Stimulated activated CD8-positive, alpha-beta memory T cell treated with anti-CD3 and anti-CD28 coated beads, Interleukin-7, amount 100 ng/mL, for 24 hours (primary cell): Measurements from ENCODE around the gene TSPYL4.

ENCODE experiments used
- DNase-seq: peaks from one replicate; pipeline ENCODE4 v3.0.0-alpha.2; 2020; ENCODE audit warnings: low read depth

TSPYL4 gene

DNA sequence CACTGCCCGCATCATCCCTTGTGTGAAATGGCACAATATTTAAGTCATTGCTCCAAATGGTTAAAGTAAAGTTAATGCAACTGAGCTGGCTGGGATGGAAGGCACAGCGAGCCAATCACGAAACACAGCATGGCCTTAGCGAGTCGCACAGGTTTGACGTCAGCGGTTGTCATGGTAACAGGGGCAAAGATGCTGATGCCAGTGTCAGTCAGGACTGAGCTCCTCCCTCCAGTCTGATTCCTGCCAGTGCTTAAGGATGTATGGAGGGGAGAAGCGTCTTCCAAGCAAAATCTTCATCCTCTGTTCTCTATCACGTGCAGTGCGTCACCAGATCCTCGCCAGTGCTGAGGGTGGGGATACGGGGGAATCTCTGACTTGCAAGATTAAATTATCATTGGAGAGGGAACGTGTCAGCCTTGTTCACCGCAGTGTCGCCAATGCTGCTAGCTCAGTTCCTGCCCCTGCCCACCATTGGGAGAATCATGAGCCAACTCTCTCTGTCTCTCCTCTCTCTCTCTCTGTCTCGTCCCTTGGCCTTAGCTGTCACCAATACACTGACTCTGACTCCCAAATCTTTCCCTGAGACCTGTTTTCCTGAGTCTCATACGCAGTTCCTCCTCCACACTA lies 24.5 kb downstream of the TSPYL4 start:
- no peak for DNase-seq

DNA sequence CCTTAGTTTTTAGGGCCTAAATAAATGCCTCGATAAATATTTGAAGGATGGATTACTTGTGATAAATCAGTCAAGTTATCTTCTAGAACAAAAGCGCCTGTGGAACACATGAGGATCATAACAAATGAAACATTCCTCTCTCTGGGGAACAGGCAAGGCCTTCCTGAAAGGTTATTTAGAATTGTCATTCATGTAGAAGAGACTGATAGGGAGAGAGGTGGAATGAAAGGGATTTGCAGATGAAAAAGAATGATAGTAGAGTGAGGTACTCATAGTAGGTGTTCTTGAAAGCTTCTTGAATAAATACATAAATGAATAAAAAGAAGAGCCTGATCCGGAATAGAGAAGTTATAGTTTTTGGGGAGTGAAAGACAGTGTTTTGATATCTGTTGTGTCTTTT lies 30.5 kb downstream of the TSPYL4 start:
- DNase-seq, result no peak

DNA sequence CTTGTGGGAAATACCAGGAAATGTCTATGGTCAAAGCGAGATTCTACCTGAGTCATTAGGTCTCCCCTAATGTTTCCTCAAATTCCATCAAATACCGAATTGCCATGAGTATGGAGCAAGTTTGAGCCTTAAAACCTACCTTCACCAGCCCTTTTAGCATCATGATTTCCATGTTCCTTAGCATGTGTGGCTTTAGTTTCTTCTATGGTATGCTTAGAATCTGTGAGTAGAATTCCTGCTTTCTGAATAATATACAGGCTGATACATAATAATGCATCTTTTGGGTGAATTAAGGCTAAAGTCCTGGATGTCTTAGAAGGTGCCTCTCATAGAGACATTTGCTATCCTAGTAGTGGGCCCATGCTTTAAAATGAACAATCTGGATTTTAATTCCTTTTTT lies 32.0 kb downstream of the TSPYL4 start:
- DNase-seq, result no peak

DNA sequence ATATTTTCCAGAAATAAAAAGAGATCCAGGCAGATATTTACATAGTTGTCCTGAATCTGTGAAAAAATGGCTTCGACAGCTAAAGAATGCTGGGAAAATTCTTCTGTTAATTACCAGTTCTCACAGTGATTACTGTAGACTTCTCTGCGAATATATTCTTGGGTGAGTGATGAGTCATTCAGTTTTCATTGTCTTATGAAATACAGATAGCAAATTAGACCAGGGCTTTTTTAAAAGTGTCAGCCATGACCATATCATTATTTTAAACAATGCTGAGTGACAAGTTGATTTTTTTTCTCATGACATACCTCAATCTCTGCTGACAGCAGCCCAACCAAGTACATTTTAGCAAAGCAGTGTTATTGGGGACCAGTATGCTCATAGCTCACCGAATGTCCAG lies 32.8 kb downstream of the TSPYL4 start:
- no peak for DNase-seq

DNA sequence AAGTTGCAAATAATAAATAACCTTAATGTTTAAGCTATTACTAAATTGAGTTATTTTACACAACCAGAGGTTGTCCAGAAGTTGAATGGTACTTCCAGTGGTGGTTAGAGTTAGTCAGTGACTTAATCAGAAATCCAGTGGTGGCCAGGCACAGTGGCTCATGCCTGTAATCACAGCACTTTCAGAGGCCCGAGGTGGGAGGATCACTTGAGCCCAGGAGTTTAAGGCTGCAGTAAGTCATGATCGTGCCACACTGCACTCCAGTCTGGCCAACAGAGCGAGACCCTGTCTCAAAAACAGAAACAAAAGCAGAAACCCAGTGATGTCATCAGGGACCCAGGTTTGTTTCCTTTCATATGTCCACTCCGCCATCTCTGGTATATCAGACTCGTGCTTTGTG lies 35.0 kb downstream of the TSPYL4 start:
- DNase-seq, result no peak

DNA sequence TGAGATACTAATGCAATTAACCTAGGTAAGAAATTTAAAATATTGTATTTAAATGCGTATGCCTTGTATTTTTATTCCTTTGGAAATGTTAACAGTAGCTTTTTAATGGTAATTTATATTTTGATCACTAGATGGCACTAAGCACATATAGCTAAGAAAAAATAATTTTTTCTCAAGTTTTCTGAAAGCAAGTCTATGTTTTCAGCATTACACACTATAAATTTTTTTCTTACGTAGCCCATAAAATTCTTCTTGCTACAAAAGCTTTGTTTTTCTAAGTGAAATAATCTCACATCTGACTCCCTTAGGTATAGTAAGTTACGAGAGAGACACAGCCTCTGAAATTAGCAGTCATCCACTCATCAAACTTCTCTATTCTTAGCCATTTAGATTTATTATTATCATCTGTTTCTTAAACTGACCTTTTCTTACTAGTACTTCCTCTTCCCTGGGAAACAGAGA lies 35.7 kb downstream of the TSPYL4 start:
- no peak for DNase-seq

DNA sequence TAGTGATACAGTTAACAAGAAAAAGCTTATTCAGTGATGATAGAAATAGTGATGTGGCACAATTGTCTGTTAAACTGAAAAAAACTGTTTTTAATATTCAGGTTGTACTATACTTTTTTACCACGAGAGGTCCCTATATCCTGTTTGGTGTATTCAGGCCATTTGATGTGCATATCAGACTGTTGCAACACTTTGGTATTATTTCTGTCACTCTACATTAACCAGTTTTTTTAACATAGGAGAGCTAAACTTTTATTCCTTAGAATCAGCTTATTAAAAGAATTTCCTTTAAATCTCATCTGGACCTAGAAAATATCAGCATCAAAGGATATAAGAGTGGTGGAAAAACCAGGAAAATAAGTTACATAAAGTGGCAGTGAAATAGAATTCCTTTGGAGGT lies 36.8 kb downstream of the TSPYL4 start:
- no peak for DNase-seq

DNA sequence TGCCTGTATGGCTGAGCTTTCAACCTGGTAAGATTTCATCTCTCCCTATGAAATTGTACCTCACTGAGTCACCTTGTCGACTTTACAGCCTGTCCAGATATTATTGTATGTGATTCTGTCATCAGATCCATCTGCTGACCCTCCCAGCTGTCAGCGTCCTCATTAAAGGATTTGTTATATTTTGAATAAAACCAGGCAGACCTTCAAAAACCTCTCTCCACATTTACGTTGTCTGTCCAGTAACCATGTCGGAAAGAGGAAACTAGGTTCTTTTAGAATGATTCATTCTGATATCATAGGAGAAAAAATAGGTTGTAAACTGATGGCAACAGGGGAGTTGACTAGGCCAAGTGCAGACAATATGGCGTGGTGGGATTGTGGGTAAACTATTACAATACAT lies 38.5 kb downstream of the TSPYL4 start:
- no peak for DNase-seq

DNA sequence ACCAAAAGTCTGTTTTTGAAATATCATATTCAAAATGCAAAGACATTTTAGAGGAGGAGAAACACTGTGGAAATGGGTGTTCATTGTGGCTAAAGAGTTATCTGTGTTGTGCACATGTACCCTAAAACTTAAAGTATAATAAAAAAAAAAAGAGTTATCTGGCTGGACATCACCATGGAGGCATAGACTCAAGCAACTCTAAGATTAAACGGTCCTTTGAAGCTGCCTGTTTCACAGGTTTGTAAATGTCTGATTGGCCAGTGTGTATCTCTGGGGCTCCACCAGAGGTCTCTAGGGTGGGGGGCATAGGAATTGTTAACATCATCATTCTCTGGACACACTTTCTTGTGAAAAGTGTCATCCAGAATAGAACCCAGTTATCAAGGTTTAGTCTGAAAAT lies 39.2 kb downstream of the TSPYL4 start:
- DNase-seq, result no peak

DNA sequence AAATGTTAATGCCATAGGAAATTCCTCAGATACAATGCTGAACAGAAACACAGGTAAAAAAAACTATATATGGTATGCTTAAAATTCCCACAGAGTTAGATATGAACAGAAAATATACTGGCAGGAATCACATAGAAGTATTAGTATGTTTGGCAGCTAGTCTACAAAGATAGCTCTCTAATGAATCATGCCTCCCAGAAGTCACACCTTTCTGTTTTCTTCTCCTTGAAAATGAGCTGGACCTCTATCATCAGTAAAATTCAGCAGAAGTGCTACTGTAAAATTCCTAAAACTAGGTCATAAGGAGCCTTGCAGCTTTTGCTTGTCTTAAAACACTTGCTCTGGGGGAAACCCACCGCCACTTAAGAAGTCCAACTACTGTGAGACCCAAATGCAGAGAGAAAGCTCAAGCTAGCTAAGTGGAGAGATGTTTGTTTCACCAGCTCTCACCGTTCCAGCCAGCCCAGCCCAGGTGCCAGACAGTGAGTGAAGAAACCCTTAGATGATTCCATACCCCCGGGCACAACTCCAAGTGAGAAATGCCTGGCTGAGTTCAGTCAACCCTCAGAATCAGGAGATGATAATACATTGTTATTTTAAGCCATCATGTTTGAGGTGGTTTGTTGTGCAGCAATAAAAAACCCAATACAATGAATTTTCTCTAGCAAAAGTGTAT lies 43.0 kb downstream of the TSPYL4 start:
- no peak for DNase-seq

DNA sequence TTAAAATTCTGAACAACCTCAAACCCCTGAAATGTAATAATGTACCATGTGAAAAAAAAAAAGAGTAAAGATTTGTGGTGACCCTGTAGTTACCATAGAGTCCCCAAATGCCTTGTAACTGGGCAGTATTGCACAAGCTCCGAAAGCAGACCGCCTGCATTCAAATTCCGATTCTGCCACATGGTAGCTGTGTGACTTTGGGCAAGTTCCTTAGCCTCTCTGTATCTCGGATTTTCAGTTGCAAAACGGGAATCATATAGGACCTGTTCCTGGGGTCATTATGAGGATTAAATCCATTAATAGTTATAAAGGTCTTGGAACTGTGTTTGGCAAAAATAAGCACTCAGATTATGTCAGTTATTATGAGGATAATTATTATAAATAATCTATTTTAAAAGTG lies 43.6 kb downstream of the TSPYL4 start:
- DNase-seq, result no peak

DNA sequence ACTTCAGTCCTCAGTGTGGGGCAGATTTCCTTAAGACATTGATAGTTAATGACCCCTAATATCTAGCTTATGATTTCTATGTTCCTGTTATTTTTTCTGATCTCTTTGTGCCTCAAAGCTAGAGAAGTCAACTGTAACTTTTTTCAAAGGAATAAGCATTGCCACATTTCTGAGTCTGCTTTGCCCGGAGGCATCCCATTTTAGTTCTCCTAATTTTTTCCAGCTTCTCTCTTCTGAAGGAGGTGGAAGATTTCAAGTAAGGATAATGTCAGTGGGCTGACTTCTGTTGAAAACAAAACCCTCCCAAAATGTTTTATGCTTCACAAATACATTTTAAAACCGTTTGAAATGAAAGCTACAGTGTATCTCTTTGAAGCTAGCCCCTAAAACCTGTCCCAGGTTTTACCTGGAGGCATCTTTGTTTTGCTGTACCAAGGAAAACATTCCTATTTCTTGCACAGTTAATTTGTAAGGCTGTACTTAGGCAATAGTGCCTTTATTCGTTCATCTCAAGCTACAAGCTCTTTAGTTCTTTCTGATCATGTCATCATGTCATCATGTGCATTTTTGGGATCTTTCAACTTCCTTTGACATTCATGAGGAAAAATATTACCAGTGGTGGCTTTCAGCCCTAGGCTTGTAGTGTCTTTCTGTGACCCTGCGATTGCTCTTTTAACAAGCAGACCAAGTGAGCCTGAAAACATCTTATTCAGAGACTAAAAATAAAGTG lies 45.7 kb downstream of the TSPYL4 start:
- no peak for DNase-seq

DNA sequence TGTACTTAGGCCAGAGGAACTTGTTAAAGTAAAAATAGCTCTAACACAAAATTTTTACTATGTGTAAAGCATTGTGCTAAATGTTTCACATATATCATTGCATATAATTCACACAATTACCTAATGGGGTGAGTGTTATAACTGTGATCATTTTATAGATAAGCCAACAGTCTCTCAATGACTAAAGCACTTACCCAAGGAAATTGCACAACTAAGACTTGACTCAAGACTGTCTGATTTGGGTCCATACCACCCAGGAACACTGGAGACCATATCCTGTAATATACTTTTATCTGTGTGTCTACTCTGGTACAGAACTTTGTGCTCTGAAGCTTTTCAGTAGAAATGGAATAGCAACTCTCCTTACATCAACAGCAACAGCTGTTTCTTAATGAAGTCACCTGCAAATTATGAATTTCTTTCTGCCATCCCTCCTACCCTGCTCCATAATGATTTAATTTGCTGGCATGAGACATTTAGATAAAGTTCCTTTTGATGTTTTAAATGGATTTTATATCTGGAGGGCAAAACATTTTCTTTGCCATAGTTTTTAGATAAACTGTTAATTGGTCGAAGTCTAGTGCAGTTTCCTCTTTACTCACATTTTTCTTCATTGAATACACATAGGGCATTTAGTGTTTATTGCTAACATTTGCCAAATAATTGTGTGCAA lies 47.5 kb downstream of the TSPYL4 start:
- no peak for DNase-seq

DNA sequence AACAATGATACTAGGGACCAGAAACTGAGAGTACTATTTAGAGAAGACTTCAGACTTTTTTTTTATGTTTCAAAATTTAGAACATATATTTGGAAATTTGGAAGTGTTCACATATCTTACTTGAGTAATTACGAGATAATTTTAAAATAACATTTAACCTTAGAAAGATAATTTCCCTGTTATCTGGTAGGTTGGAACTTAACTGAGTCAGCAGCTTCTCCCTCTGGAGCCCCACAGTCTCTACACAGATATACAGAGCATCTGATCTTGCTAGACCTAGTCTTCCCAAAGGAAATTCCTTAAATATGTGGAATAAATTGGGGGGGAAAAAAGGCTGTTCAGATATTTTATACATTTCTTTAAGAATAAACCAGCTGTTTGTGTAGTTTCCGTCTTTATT lies 48.6 kb downstream of the TSPYL4 start:
- no peak for DNase-seq

DNA sequence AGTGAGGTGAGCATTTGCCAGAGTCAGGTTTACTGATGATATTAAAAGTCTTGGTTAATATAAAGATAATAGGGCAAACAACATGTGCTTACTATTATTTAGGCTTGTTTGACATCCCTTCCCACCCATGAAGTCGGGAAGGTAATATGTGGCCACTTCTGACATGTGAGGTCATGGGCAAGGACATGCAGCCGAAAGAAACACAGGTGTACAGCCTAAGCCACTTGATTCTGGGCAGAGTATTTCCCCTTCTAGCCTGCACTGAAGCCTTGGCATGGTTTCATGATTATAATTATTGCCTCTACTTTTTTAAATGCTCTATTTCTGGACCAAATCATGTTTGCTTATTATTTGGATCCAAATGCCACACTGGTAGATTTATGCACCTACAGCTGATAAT lies 52.3 kb downstream of the TSPYL4 start:
- DNase-seq, result no peak

DNA sequence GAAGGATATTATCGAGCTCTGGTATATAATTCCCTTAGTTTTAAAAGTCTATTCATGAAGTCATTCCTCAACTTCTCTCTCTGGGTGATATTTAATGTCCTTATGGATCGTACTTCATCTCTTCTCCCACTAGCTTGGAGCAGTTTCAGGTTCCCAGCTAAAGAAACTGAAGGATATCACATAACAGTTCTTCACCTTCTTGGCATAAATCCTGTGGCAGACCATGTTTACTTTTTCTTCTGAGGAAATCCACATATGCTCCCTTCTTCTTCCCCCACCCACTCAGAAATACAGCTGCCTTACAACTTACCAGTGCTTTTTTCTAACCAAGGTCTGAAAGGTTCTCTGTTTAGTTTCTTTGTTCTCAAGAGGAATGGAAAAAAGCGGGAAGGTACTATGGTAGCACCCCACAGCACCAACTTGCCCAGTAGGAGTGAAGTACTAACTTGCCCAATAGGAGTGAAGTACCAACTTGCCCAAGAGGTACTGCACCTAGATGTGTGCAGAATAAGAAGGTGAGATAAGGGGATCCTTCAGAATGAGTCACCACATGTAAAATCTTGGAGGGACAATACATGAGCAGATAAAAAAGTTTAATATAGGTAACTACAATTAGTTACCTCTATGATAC lies 53.1 kb downstream of the TSPYL4 start:
- no peak for DNase-seq
